PC-9 (cell line): Measurements from ENCODE around the gene CBR1.

Source experiments
- EZH2 ChIP-seq: fragments of 200-600 bp; sonication (generic); IDR thresholded peaks from 2 replicates; pipeline ENCODE4 v1.8.0; 2017; ENCODE audit warnings: antibody characterized with exemption, low read depth
- TF ChIP-seq, protein P1 (sequence below): fragments of 200-600 bp; sonication (generic); conservative IDR thresholded peaks from 2 replicates; pipeline ENCODE4 v1.6.1; 2017; ENCODE audit warnings: mixed run types, antibody characterized with exemption, mild to moderate bottlenecking, moderate library complexity

DNA sequence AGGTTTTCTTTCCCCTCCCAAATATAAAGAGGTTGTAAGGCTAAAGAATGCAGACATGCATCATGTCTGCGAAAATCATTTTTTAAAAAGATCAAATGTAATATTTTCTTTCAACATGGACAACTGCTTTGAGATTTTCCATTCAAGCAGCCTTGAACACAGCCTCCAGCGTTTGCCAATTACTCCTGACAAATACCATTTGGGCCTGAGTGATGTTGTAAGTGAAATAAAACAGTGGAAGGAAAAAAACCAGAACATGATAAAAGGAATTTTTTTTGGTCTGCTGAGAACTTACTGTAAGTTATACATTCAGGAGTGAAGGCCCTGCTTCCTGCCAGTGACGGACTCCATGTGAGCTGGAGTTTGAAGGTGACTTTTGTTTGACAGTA lies 46.7 kb upstream of the CBR1 start:
- TF ChIP-seq, protein P1, sequence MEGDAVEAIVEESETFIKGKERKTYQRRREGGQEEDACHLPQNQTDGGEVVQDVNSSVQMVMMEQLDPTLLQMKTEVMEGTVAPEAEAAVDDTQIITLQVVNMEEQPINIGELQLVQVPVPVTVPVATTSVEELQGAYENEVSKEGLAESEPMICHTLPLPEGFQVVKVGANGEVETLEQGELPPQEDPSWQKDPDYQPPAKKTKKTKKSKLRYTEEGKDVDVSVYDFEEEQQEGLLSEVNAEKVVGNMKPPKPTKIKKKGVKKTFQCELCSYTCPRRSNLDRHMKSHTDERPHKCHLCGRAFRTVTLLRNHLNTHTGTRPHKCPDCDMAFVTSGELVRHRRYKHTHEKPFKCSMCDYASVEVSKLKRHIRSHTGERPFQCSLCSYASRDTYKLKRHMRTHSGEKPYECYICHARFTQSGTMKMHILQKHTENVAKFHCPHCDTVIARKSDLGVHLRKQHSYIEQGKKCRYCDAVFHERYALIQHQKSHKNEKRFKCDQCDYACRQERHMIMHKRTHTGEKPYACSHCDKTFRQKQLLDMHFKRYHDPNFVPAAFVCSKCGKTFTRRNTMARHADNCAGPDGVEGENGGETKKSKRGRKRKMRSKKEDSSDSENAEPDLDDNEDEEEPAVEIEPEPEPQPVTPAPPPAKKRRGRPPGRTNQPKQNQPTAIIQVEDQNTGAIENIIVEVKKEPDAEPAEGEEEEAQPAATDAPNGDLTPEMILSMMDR: no peak
- no peak for TF ChIP-seq EZH2
